Peyer's patch (tissue), 4 donors: ENCODE data around the gene SLC18A3. TPM values are rescaled to one million over a fixed set of nuclear protein-coding genes. Genes with fewer than 3 reads are reported as not detected.

Experiments used
- DNase-seq, 3 donors: peaks; one replicate each; pipeline ENCODE4 v3.0.0-alpha.2; 2017 to 2019
- H3K27ac ChIP-seq, 4 donors: fragments of 200-600 bp; sonication (generic); one replicate each; pipeline ENCODE4 v1.5.1; 2016 to 2019
- H3K27me3 ChIP-seq, 2 donors: fragments of 200-600 bp; sonication (generic); one replicate each; pipeline ENCODE4 v1.5.1; 2019
- H3K36me3 ChIP-seq, 3 donors: fragments of 200-600 bp; sonication (generic); one replicate each; pipeline ENCODE4 v1.5.1; 2016 to 2019
- H3K4me1 ChIP-seq, 4 donors: fragments of 200-600 bp; sonication (generic); one replicate each; pipeline ENCODE4 v1.5.1; 2016 to 2019
- H3K4me3 ChIP-seq, 4 donors: fragments of 200-600 bp; sonication (generic); 1 replicate in 3 of 4; 2 replicates in 1 of 4; pipeline ENCODE4 v1.5.1; 2016 to 2019; ENCODE audit warnings: mild to moderate bottlenecking in 1 of 4
- H3K9me3 ChIP-seq, 4 donors: fragments of 200-600 bp; sonication (generic); one replicate each; pipeline ENCODE4 v1.5.1; 2016 to 2019; ENCODE audit warnings: mild to moderate bottlenecking in 1 of 4
- POLR2A ChIP-seq, 2 donors: fragments of 450-650 bp; IDR thresholded peaks; one replicate each; pipeline ENCODE4 v1.5.1; 2017; ENCODE audit warnings: antibody characterized with exemption in 2 of 2, mild to moderate bottlenecking in 2 of 2, moderate library complexity in 2 of 2
- total RNA-seq, 4 donors: library from RNA; depleted of rRNA; stranded (reverse); fragments of >200 nt; gene quantifications; one replicate each; pipeline ENCODE4 v1.1.0, GENCODE V29; 2016
- TF ChIP-seq, protein P1 (sequence below), 6 experiments: fragments of 450-650 bp in 4 of 6; fragments of 200-600 bp in 2 of 6; sonication (generic) in 1 of 6; IDR thresholded peaks; one replicate each; pipeline ENCODE4 v1.5.1; 2017 to 2019; ENCODE audit warnings: antibody characterized with exemption in 6 of 6, mild to moderate bottlenecking in 3 of 6, moderate library complexity in 1 of 6

The SLC18A3 gene
- total RNA-seq, 4 donors from 2014 or later = 0.47 TPM; not detected in 3

DNA sequence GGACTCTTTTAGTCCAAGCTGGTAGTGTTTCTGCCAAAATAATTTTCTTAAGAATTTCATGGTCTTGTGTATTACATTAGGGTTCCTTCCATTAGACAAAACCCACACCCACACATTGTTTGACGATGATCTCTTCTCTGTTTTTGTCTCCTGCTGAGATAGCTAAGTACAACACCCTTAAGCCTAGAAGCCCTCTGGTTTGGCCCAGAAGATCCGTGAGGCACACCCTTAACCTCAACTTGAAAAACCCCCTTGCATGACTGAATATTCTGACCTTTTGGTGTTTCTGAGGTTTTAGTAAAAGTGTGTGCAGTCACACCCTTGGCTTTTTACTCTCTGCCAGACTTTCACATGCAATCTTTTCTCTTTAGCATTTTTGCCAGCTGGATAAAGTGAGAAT is 41.9 kb upstream of the SLC18A3 start:
- no peaks in the 10 kb centered on the region for H3K4me1 ChIP-seq
- H3K4me3 ChIP-seq = no peak overlapping the region
- H3K9me3 ChIP-seq = no peaks in the 10 kb centered on the region
- TF ChIP-seq POLR2A (IDR thresholded peaks at IDR 0.05) = no peak
- TF ChIP-seq, protein P1, sequence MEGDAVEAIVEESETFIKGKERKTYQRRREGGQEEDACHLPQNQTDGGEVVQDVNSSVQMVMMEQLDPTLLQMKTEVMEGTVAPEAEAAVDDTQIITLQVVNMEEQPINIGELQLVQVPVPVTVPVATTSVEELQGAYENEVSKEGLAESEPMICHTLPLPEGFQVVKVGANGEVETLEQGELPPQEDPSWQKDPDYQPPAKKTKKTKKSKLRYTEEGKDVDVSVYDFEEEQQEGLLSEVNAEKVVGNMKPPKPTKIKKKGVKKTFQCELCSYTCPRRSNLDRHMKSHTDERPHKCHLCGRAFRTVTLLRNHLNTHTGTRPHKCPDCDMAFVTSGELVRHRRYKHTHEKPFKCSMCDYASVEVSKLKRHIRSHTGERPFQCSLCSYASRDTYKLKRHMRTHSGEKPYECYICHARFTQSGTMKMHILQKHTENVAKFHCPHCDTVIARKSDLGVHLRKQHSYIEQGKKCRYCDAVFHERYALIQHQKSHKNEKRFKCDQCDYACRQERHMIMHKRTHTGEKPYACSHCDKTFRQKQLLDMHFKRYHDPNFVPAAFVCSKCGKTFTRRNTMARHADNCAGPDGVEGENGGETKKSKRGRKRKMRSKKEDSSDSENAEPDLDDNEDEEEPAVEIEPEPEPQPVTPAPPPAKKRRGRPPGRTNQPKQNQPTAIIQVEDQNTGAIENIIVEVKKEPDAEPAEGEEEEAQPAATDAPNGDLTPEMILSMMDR (IDR thresholded peaks at IDR 0.05) = no peak
- no peaks in the 10 kb centered on the region for H3K27me3 ChIP-seq
- no peaks in the 10 kb centered on the region for H3K36me3 ChIP-seq
- no peak overlapping the region for H3K27ac ChIP-seq
- DNase-seq = no peak

DNA sequence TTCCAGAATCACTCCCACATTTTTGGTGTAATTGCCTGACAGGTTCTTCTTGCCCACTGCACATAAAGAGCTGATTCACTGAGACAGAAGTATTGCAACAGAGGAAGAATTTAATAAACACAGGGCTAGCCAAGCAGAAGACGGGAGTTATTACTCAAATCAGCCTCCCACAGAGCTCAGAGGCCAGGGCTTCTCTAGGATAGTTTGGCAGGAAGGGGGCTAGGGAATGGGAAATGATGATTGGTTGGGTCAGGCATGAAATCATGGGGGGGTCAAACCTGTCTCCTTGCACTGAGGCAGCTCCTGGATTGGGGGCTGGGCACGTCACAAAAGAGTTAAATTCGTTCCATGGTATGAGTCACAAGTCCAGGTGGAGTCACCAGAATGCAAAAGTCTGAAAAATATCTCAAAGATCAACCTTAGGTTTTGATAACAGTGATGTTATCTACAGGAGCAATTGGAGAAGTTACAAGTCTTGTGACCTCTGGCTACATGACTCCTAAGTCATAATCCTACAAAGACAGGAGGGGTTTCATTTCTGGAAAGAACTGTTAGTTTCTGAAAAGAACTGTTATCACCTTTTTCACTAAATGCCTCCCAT is 41.0 kb upstream of the SLC18A3 start:
- Histone ChIP-seq H3K4me1 (no peaks in the 10 kb centered on the region), H3K27me3 (no peaks in the 10 kb centered on the region), H3K9me3 (no peaks in the 10 kb centered on the region), H3K27ac (no peak overlapping the region), H3K36me3 (no peaks in the 10 kb centered on the region), H3K4me3 (no peak overlapping the region)
- no peak for DNase-seq
- TF ChIP-seq, protein P1 (IDR thresholded peaks at IDR 0.05) = no peak
- no peak for TF ChIP-seq POLR2A (IDR thresholded peaks at IDR 0.05)

DNA sequence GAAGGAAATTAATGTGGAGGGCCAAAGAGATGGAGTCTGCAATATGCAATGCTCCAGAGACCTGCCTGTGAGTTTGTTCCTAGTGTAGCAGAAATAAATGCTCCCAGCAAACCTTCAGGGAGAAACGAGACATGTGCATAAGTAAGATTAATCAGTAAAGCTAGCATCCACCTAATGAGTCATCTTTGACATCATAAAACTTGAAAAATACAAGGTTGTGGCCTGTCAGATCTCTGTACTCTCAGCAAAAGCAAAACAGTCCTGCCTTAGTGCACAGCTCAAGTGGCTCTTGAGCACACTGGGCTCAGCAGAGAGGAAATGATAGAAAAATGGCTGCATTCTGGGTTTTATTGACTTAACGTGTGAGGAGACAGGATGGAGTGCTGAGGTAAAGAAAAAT is 38.7 kb upstream of the SLC18A3 start:
- DNase-seq = no peak
- H3K9me3 ChIP-seq = no peaks in the 10 kb centered on the region
- no peak overlapping the region for H3K4me3 ChIP-seq
- H3K4me1 ChIP-seq = no peaks in the 10 kb centered on the region
- H3K27me3 ChIP-seq = no peaks in the 10 kb centered on the region
- no peak for TF ChIP-seq POLR2A (IDR thresholded peaks at IDR 0.05)
- TF ChIP-seq, protein P1 (IDR thresholded peaks at IDR 0.05) = no peak
- H3K36me3 ChIP-seq = no peaks in the 10 kb centered on the region
- no peak overlapping the region for H3K27ac ChIP-seq

DNA sequence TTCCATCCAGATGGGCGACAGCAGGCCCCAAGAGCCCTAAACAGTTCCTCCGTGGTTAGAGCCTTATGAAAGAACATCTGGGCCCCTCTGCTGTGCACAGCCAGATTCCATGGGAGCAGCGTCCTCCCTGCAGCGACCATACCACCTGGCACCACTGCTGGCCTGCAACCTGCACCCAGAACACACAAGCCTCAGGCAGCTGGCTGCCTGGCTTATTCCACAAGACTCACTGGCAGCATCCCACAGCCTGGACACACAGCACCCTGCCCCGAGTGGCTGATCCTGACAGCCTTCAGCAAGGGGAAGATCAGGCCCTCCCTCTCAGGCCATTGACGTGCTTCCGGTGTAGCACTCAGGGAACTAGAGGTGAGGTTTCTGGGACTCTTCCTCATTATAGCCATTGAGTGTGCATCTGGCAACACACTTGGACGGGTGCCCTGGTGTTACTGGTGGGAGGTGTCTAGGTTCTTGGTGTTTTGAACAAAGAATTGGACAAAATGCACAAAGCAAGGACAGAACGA is 37.5 kb upstream of the SLC18A3 start:
- Histone ChIP-seq H3K36me3 (no peaks in the 10 kb centered on the region), H3K9me3 (no peaks in the 10 kb centered on the region), H3K4me3 (no peak overlapping the region), H3K27me3 (no peaks in the 10 kb centered on the region), H3K4me1 (no peaks in the 10 kb centered on the region), H3K27ac (no peak overlapping the region)
- no peak for DNase-seq
- no peak for TF ChIP-seq POLR2A (IDR thresholded peaks at IDR 0.05)

DNA sequence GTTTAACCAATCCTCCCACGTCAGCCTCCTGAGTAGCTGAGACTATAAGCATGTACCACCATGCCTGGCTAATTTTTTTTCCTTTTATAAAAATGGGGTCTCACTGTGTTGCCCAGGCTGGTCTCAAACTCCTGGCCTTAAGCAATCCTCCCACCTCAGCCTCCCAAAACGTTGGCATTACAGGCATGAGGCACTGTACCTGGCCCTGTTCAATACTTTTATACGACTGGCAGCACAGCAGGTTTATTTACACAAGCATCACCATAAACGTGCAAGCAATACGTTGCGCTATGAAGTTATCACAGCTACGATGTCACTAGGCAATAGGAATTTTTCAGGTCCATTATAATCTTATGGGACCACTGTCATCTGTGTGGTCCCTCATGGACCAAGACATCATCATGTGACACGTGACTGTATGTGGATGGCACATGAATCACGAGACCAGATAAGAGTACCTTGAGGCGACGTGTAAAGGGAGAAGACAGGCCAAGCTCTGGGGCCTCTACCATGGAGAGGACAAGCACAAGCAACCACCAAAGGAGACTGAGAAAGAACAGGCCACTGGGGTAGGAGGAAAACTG is 34.5 kb upstream of the SLC18A3 start:
- H3K27me3 ChIP-seq = no peaks in the 10 kb centered on the region
- H3K4me3 ChIP-seq = no peak overlapping the region
- TF ChIP-seq POLR2A (IDR thresholded peaks at IDR 0.05) = no peak
- TF ChIP-seq, protein P1 (IDR thresholded peaks at IDR 0.05) = no peak
- no peaks in the 10 kb centered on the region for H3K36me3 ChIP-seq
- no peak for DNase-seq
- no peaks in the 10 kb centered on the region for H3K9me3 ChIP-seq
- no peaks in the 10 kb centered on the region for H3K4me1 ChIP-seq
- no peak overlapping the region for H3K27ac ChIP-seq

DNA sequence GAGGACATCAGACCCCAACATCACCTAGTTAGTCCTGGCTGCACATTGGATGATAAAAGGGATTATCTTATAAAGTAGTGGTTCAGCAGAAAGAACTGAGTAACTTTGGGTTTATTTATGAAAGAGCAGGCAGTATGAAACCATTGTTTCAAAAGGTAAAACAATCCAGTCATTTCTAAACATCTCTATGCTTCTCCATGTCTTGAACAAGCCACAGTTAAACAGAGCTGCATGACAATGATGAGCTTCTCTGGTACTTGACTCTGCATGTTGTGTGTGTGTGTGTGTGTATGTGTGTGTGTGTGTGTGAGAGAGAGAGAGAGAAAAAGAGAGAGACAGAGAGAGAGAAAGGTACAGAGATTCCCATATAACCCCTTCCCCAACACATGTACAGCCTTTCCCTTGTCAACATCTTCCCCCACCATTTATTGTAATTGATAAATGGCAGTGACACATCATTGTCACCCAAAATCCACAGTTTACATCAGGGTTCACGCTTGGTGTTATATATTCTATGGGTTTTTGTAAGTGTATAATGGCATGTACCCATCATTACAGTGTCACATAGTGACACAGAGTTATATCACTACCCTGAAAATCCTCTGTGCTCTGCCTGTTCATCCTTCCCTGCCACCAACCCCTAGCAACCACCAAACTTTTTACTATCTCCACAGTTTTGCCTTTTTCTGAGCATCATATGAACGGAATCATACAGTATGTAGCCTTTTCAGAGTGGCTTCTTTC is 32.8 kb upstream of the SLC18A3 start:
- TF ChIP-seq POLR2A (IDR thresholded peaks at IDR 0.05) = no peak
- TF ChIP-seq, protein P1 (IDR thresholded peaks at IDR 0.05) = no peak
- H3K4me3 ChIP-seq = no peak overlapping the region

More for the DNA sequence above, 32.8 kb upstream of the SLC18A3 start:
- H3K27me3 ChIP-seq = no peaks in the 10 kb centered on the region
- H3K4me1 ChIP-seq = no peaks in the 10 kb centered on the region
- no peaks in the 10 kb centered on the region for H3K9me3 ChIP-seq
- H3K36me3 ChIP-seq = no peaks in the 10 kb centered on the region
- H3K27ac ChIP-seq = no peak overlapping the region
- DNase-seq = no peak
